Activated CD4-positive, CD25-positive, alpha-beta regulatory T cell treated with anti-CD3 and anti-CD28 coated beads, Interleukin-2, amount 50 U/mL, for 72 hours (primary cell): Measurements from ENCODE around the gene TPT1.
A peak's percentile ranks its signal among the peaks of the same experiment; 100 is the strongest.
"Not testable (repeated sequence)": the region's sequence is repeated elsewhere in the genome, so short reads cannot be mapped to it uniquely, and the experiment has no call there.

Source experiments
- DNase-seq: peaks from one replicate; pipeline ENCODE4 v3.0.0; 2021

The TPT1 gene

GRCh38 chr13:45365558-45365885, 24.5 kb upstream of the TPT1 start:
- no peak for DNase-seq

DNA sequence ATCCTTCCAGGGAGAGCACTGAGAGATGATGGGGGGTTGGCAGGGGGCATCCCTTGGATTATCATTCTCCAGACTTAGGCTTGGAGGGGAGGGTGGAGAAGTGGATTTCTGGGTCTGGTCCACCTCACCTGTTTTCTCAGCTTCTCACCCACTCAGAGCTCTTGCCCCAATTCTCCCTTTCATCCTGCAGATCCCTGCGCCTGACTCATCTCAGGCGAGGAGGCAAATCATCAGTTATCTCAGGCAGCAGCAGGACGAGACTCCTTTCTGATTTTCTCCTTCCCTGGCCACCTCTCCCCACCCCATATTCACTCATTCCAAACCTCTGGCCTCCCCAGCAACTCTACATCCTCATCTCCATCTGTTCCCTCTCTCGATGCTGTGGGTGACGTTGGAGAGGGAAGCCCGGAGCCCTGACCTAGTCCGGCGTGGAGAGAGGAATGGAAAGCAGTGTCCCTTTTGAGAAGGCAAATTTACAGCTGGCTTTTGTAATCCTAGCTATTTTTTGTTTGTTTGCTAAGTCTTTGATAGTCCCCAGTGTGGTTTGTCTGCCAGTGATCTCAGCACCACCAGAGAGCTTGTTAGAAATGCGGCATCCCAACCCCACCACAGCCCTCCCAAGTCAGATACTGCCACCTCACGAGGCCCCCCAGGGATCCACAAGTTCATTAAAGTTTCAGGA, 24.0 kb upstream of the TPT1 start:
- no peak for DNase-seq

- DNase-seq, result no peak
Measured at GRCh38 chr13:45362939-45363338, 22.0 kb upstream of the TPT1 start.

DNA sequence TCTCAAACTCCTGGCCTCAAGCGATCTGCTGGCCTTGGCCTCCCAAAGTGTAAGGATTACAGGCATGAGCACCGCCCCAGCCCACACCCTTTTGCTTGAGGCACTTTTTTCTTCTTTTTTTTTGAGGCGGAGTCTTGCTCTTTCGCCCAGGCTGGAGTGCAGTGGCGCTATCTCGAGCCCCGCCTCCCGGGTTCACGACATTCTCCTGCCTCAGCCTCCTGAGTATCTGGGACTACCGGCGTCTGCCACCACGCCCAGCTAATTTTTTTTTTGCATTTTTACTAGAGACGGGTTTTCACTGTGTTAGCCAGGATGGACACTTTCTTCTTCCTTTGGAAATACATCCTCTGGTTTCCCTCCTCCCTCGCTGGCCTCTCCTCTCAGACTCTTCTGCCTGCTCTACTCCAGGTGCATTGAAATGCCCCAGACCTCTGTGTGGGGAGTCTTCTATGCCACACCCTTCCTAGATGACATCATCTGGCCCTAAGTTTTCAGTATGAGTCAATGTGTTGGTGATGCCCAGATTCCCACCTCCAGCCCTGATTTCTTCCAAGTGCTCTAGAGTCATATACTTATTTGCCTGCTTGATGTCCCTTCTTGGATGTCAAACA, 20.7 kb upstream of the TPT1 start:
- no peak for DNase-seq

GRCh38 chr13:45356966-45357672, 16.1 kb upstream of the TPT1 start:
- no peak for DNase-seq

GRCh38 chr13:45353895-45354294, 12.9 kb upstream of the TPT1 start:
- no peak for DNase-seq

GRCh38 chr13:45352031-45352430, 11.0 kb upstream of the TPT1 start:
- DNase-seq, result no peak

DNA sequence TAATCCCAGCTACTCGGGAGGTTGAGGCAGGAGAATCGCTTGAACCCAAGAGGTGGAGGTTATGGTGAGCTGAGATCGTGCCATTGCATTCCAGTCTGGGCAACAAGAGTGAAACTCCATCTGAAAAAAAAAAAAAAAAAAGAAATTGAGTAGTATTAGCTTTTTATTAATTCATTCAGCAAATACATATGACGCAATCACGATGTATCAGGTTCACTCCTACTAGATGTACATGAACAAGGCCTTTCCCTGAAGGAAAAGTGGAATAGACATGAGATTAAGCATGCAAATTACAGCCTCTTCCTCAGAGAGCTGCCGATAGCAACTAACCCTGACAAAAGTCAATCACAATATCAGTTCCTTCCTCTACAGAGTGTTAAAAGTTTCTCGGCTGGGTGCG, 9.2 kb upstream of the TPT1 start:
- DNase-seq, result no peak

DNA sequence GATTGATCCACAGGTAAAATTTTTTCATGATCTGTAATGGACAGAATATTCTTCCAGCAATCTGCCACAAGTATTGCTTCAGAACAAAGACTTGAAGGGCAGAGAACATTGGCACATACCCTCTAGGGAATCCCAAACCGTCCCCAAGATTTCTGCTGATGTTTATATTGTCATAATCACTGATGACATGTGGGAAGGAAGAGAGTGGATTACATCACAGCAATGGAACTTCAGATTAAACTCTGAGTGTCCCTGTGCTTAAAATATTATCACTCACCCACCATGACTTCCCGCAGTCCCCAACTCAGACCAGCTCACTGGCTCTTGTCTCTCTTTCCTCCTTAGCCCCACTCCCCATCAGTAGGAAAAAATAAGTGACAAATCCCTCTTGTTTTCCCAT, 8.5 kb upstream of the TPT1 start:
- DNase-seq, result no peak

DNA sequence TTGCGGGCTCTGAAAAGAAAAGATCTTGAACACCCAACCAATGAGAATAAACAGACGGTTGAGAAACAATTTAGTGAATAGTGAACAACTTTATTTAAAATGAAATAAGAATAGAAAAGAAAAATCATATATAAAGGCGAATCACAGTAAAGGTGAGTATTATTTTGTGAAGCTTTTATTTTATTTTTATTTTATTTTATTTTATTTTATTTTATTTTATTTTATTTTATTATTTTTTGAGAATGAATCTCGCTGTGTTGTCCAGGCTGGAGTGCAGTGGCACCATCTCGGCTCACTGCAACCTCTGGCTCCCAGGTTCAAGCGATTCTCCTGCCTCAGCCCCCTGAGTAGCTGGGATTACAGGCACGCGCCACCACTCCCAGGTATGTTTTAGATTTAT, 3.1 kb upstream of the TPT1 start:
- not testable (repeated sequence) for DNase-seq

DNA sequence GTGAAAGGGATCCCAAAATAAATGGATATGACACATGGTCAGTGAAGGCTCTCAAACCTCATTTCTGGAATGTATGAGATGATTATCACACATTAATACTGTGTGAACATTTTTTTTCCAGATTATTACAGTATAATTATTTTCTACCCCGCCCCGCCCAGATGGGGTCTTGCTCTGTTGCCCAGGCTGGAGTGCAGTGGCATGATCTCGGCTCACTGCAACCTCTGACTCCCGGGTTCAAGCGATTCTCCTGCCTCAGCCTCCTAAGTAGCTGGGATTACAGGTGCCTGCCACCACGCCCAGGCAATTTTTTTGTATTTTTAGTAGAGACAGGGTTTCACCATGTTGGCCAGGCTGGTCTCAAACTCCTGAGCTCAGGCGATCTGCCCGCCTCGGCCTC, 2.1 kb upstream of the TPT1 start:
- not testable (repeated sequence) for DNase-seq

- not testable (repeated sequence) for DNase-seq
Measured at GRCh38 chr13:45342668-45343067, 1.7 kb upstream of the TPT1 start.

DNA sequence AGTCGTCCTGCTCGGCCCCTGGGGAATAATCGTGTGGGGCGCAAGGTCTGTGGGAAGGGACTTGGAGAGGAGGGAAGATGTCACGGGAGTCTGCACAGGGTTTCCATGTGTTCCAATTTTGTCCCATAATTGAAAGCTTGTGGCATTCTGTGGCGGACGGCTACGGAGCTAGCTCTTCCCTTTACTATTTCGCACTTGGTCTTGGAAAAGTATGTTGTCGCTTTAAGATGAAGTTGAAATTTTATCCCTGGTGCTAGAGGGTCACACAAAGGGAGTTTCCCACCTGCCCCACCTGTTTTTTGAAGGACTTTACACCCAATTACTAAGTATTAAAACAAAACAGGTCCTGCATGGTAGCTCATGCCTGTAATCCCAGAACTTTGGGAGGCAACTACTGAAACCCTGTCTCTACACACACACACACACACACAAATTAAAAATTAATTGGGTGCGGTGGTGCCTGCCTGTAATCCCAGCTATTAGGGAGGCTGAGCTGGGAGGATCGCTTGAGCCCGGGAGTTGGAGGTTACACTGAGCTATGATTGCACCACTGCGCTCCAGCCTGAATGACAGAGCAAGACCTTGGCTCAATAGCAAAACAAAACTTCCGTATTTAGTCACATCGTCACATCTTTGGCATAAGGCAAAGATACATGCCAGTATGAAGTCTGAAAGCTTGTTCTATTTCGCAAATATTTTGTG, 967 bp upstream of the TPT1 start:
- no peak for DNase-seq

DNA sequence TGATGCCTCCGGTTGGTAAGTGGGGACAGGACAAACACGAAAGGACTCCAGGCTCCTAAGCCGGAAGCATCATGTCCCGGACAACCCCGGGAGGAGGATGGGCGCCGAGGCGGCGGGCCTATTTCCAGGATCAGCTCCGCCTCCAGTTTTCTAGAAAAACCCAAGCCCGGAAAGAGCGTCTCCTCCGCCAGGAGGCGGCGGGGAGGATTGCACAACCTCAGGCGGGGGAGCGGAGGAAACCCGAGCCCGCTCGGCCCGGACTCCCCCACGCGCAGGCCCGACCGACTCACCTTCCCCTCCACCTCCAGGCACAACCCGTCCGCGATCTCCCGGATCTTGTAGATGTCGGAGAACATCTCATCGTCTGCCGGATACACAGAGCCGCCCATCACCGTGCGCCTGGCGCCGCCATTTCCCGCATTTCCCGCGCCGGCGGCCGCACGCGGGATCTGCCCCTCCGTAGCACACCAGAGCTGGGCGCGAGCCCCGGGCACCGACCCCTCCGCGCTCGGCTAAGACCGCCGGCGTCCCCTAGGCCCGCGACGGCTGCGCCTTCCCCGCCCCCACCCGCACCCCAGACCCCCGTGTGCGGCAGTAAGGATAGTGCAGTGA, 455 bp downstream of the TPT1 start:
- peak; percentile 79 for DNase-seq

DNA sequence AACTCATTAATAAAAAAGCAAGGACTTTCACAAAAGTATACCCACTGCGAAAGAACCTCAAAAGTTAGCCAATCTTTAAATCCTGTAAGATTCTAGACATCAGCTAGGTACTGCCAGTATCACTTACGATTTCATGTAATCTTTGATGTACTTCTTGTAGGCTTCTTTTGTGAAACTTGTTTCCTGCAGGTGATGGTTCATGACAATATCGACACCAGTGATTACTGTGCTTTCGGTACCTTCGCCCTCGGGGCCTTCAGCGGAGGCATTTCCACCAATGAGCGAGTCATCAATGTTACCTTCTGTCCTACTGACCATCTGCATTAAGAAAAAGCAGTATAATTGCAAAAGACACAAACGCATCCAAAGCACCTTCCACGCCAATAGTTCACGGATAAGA, 1.1 kb downstream of the TPT1 start:
- DNase-seq, result no peak

- no peak for DNase-seq
Measured at GRCh38 chr13:45339399-45339798, 1.6 kb downstream of the TPT1 start.

GRCh38 chr13:45337803-45338202, 3.2 kb downstream of the TPT1 start:
- DNase-seq, result no peak

- no peak for DNase-seq
Measured at GRCh38 chr13:45337395-45337794, 3.6 kb downstream of the TPT1 start.

- DNase-seq, result no peak
Measured at GRCh38 chr13:45336025-45336800, 4.8 kb downstream of the TPT1 start.

DNA sequence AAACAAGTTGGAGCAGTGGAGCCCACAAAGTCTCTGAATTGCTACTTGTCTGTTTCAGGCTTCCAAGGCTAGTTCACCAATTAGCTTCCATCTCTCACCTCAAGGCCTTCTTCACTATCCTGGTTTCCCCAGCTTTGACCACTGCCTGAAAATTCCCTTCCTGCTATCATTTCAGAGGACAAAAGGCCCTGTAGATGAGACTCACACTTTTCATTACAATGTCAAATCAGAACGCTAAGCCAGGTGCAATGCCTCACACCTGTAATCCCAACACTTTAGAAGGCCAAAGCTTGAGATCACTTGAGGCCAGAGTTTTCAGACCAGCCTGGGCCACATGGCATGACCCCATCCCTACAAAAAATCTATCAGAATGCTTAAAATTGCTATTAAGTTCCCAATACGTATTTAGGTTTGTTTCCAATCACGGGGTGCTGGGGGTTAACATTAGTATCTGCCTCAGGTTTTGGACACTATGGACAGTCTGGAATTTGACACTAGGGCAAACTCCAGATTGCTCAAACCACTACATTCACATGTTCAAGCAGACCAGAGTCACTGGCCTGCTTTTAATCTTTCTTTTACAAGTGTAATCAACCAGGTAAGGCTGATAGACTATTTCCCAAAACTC, 5.5 kb downstream of the TPT1 start:
- no peak for DNase-seq

- DNase-seq, result no peak
Measured at GRCh38 chr13:45333977-45334922, 6.7 kb downstream of the TPT1 start.
